Astrocyte (in vitro differentiated cells and primary cell): Measurements from ENCODE around the gene ADAMTS13.

Experiments
- EZH2 ChIP-seq: IDR thresholded peaks from 2 replicates; pipeline ENCODE4 v1.6.1; 2012; ENCODE audit warnings: mild to moderate bottlenecking, low read length, inconsistent platforms; ENCODE audit not compliant: insufficient read depth
- TF ChIP-seq, protein P1 (sequence below): IDR thresholded peaks from 2 replicates; pipeline ENCODE4 v1.5.1; 2011; ENCODE audit warnings: low read depth, mild to moderate bottlenecking, inconsistent platforms, low read length, moderate library complexity; ENCODE audit not compliant: insufficient read depth

DNA sequence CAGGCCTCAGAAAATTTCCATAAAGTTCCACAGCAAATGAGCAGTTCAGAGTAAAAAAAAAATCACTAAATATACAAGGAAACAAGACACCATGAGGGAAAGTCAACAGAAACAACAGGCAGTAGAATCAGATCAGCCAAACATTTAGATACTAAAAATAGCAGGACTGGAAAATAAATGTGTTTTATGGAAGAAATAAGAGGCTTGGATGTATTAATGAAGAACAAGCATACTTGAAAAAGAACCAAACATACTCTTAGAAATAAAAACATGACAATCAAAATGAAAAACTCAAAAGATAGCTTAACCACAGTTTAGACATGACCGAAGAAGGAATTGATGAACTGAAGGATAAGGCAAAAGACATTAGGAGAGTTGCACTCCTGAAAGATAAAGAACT, 79.9 kb downstream of the ADAMTS13 start:
- TF ChIP-seq, protein P1, sequence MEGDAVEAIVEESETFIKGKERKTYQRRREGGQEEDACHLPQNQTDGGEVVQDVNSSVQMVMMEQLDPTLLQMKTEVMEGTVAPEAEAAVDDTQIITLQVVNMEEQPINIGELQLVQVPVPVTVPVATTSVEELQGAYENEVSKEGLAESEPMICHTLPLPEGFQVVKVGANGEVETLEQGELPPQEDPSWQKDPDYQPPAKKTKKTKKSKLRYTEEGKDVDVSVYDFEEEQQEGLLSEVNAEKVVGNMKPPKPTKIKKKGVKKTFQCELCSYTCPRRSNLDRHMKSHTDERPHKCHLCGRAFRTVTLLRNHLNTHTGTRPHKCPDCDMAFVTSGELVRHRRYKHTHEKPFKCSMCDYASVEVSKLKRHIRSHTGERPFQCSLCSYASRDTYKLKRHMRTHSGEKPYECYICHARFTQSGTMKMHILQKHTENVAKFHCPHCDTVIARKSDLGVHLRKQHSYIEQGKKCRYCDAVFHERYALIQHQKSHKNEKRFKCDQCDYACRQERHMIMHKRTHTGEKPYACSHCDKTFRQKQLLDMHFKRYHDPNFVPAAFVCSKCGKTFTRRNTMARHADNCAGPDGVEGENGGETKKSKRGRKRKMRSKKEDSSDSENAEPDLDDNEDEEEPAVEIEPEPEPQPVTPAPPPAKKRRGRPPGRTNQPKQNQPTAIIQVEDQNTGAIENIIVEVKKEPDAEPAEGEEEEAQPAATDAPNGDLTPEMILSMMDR, result no peak
- no peak for TF ChIP-seq EZH2
